PC-3 (cell line): ENCODE data around the gene C2CD5. TPM values are rescaled to one million over a fixed set of nuclear protein-coding genes. Genes with fewer than 3 reads are reported as not detected.

Source experiments
- ATAC-seq: fragments of 200-7000 bp; cut with Tn5 transposase; 2 replicates; pipeline ENCODE4 v1.9.1; 2020; ENCODE audit warnings: mild to moderate bottlenecking, moderate library complexity
- BruUV-seq: library from RNA; stranded (reverse); fragments of 400-500 nt; replicated peaks from 2 replicates; lab custom pipeline; 2021; lab: Mats Ljungman, UMichigan
- CTCF ChIA-PET: fragments of 300-600 bp; sonication (Branson Sonifier 250); formaldehyde crosslinking; loops from one replicate; lab custom pipeline; 2022; ENCODE audit warnings: antibody characterized with exemption; lab: Charles Lee
- POLR2A ChIA-PET: fragments of 300-600 bp; sonication (Branson Sonifier 250); formaldehyde crosslinking; loops from one replicate; lab custom pipeline; 2022; ENCODE audit warnings: antibody characterized with exemption; ENCODE audit not compliant: unreplicated experiment; lab: Charles Lee
- DNase-seq: peaks from one replicate; pipeline ENCODE4 v3.0.0-alpha.2; 2015
- H2AFZ ChIP-seq: fragments of 300-600 bp; sonication (generic); 2 replicates; pipeline ENCODE4 v1.6.0; 2016; ENCODE audit warnings: antibody characterized with exemption, low read length
- H3F3A ChIP-seq: fragments of 300-600 bp; sonication (generic); one replicate; pipeline ENCODE4 v1.6.0; 2017; ENCODE audit warnings: antibody characterized with exemption, low read length, control low read depth, mild to moderate bottlenecking; ENCODE audit not compliant: unreplicated experiment
- H3K27ac ChIP-seq: fragments of 300-600 bp; sonication (generic); 2 replicates; pipeline ENCODE4 v1.5.1; 2016; ENCODE audit warnings: mild to moderate bottlenecking, low read length
- H3K27me3 ChIP-seq: fragments of 300-600 bp; sonication (generic); 2 replicates; pipeline ENCODE4 v1.6.1; 2016; ENCODE audit warnings: low read length, mixed read lengths
- H3K36me3 ChIP-seq: fragments of 300-600 bp; sonication (generic); 2 replicates; pipeline ENCODE4 v1.6.1; 2016; ENCODE audit warnings: low read depth, mixed run types, low read length, mixed read lengths
- H3K4me1 ChIP-seq: fragments of 300-600 bp; sonication (generic); 2 replicates; pipeline ENCODE4 v1.5.1; 2016; ENCODE audit warnings: low read length; ENCODE audit not compliant: insufficient read depth
- H3K4me2 ChIP-seq: fragments of 300-600 bp; sonication (generic); 2 replicates; pipeline ENCODE4 v1.6.0; 2016; ENCODE audit warnings: low read length
- H3K4me3 ChIP-seq: fragments of 300-600 bp; sonication (generic); 2 replicates; pipeline ENCODE4 v1.5.1; 2016; ENCODE audit warnings: mild to moderate bottlenecking, low read length, mixed read lengths
- H3K79me2 ChIP-seq: fragments of 300-600 bp; sonication (generic); 2 replicates; pipeline ENCODE4 v1.6.1; 2017; ENCODE audit warnings: low read length, mixed read lengths
- H3K9ac ChIP-seq: fragments of 300-600 bp; sonication (generic); 2 replicates; pipeline ENCODE4 v1.6.0; 2016; ENCODE audit warnings: mild to moderate bottlenecking, low read length
- H3K9me2 ChIP-seq: fragments of 300-600 bp; sonication (generic); replicated peaks from 2 replicates; pipeline ENCODE4 v1.6.1; 2016; ENCODE audit warnings: mixed run types, low read length, mixed read lengths
- H3K9me3 ChIP-seq: fragments of 300-600 bp; sonication (generic); 2 replicates; pipeline ENCODE4 v1.6.1; 2016; ENCODE audit warnings: low read length, mixed read lengths
- H4K20me1 ChIP-seq: fragments of 300-600 bp; sonication (generic); 2 replicates; pipeline ENCODE4 v1.6.1; 2016; ENCODE audit warnings: low read length, mixed read lengths
- EZH2 ChIP-seq: fragments of 300-600 bp; sonication (generic); IDR thresholded peaks from one replicate; pipeline ENCODE4 v1.6.1; 2017; ENCODE audit warnings: antibody characterized with exemption, mild to moderate bottlenecking, low read length; ENCODE audit not compliant: unreplicated experiment
- EZH2phosphoT487 ChIP-seq: fragments of 300-600 bp; sonication (generic); IDR thresholded peaks from 2 replicates; pipeline ENCODE4 v1.6.1; 2018; ENCODE audit warnings: mild to moderate bottlenecking, antibody characterized with exemption, low read length, borderline replicate concordance
- intact Hi-C: fragments of 100-400 bp; cut with micrococcal nuclease; formaldehyde crosslinking; loops from 2 replicates; pipeline ENCODE4 v1.9.0; 2023
- total RNA-seq: library from RNA; depleted of rRNA; stranded (reverse); fragments of >200 nt; gene quantifications from 2 replicates; pipeline ENCODE4 v1.2.3, GENCODE V29; 2014
- TF ChIP-seq, protein P1 (sequence below): fragments of 300-600 bp; sonication (generic); conservative IDR thresholded peaks from 2 replicates; pipeline ENCODE4 v1.5.1; 2017; ENCODE audit warnings: antibody characterized with exemption, low read depth, mild to moderate bottlenecking, low read length

C2CD5 gene
- total RNA-seq, 1 experiment from 2014 or later, result 12.7 TPM

DNA sequence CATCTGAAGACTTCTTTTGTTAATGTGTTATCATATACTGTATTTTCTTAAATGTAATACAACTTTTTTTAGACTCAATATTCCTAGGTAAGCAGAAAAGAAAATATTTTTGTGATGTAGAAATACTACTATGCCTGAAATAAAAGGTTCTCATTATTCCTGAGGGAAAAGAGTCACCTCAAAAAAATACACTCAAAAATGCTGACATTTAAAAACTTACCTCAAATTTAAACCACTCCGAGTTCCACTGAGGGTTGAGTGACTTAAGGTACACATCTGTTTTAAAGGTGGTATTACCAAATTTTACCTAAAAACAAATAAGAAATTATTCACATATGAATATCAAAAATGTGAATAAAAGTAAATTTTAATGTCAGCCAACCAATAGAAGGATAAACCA lies 9.3 kb downstream of the C2CD5 start:
- H3K9me2 ChIP-seq, result no peaks in the 10 kb centered on the region
- BruUV-seq, result no TSS peak
- H3F3A ChIP-seq, result no peaks in the 10 kb centered on the region
- no peak overlapping the region for H2AFZ ChIP-seq
- H3K9ac ChIP-seq, result no peak overlapping the region
- H3K36me3 ChIP-seq, result peaks cover 20% of the 10 kb centered on the region
- POLR2A ChIA-PET, result no interaction called here
- TF ChIP-seq, protein P1, sequence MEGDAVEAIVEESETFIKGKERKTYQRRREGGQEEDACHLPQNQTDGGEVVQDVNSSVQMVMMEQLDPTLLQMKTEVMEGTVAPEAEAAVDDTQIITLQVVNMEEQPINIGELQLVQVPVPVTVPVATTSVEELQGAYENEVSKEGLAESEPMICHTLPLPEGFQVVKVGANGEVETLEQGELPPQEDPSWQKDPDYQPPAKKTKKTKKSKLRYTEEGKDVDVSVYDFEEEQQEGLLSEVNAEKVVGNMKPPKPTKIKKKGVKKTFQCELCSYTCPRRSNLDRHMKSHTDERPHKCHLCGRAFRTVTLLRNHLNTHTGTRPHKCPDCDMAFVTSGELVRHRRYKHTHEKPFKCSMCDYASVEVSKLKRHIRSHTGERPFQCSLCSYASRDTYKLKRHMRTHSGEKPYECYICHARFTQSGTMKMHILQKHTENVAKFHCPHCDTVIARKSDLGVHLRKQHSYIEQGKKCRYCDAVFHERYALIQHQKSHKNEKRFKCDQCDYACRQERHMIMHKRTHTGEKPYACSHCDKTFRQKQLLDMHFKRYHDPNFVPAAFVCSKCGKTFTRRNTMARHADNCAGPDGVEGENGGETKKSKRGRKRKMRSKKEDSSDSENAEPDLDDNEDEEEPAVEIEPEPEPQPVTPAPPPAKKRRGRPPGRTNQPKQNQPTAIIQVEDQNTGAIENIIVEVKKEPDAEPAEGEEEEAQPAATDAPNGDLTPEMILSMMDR, result no peak
- TF ChIP-seq EZH2phosphoT487, result no peak
- DNase-seq (no peak), ATAC-seq (no peak)
- no peak overlapping the region for H3K4me3 ChIP-seq
- CTCF ChIA-PET, result no interaction called here
- H3K4me2 ChIP-seq, result no peak overlapping the region
- intact Hi-C loops, result no loop called here
- no peak overlapping the region for H3K27ac ChIP-seq
- H3K27me3 ChIP-seq, result no peaks in the 10 kb centered on the region
- H3K79me2 ChIP-seq, result peaks cover 4% of the 10 kb centered on the region; the same call in 1 of the 2 replicates
- no peaks in the 10 kb centered on the region for H4K20me1 ChIP-seq
- peaks cover 4% of the 10 kb centered on the region; the same call in 1 of the 2 replicates for H3K4me1 ChIP-seq
- H3K9me3 ChIP-seq, result no peaks in the 10 kb centered on the region

DNA sequence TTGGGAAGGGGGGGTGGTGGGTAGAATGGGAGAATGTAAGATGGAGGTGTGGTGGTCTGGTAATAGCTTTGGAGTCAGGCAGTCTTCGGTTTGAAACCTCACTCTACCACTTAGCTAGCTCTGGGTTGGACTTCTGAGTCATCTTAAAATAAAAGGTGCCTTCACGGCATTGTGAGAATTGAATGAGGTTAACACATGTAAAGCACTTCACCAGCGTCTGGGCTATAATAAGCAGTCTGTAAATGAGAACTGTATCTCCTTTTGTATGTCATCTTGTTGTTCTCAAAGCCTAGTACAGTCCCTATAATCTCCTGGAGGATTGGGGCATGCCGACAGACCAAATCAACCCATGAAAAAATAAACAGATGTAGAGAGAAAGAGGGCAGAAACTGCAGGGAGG lies 11.2 kb downstream of the C2CD5 start:
- Histone ChIP-seq H3K4me3 (no peak overlapping the region), H2AFZ (no peak overlapping the region), H3K4me2 (no peak overlapping the region), H4K20me1 (no peaks in the 10 kb centered on the region), H3K27ac (no peak overlapping the region), H3K27me3 (no peaks in the 10 kb centered on the region), H3K4me1 (peaks cover 9% of the 10 kb centered on the region), H3K79me2 (no peaks in the 10 kb centered on the region; the same call in 1 of the 2 replicates), H3K9ac (no peak overlapping the region), H3K9me2 (no peaks in the 10 kb centered on the region), H3K36me3 (peaks cover 20% of the 10 kb centered on the region), H3K9me3 (no peaks in the 10 kb centered on the region), H3F3A (no peaks in the 10 kb centered on the region)
- no peak for DNase-seq
- ChIA-PET CTCF (no interaction called here), POLR2A (no interaction called here)
- TF ChIP-seq EZH2phosphoT487 (no peak), EZH2 (no peak)
- TF ChIP-seq, protein P1, result no peak
- ATAC-seq, result no peak
- no TSS peak for BruUV-seq
- intact Hi-C loops, result no loop called here

DNA sequence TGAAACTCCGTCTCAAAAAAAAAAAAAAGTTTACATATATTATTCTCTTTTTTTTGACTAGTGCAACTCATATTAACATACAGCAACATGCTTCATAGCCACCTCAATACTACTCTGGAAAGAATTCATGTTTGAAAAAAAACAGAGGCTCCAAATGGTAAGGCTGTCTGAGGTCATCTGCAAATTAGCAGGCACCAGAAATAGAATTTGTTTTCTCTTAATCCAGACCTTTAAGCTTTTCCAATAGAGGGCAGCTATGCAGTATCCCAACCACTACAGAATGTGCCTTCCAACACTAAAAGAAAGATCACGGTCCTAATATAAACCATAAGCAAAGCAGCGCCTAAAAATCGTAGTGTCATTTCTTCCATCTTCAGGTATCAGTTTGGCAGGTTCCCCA lies 12.0 kb downstream of the C2CD5 start:
- POLR2A ChIA-PET, result no interaction called here
- Histone ChIP-seq H3K4me2 (no peak overlapping the region), H3F3A (no peaks in the 10 kb centered on the region), H4K20me1 (no peaks in the 10 kb centered on the region), H3K79me2 (no peaks in the 10 kb centered on the region; the same call in 1 of the 2 replicates), H3K27me3 (no peaks in the 10 kb centered on the region), H3K4me1 (peaks cover 15% of the 10 kb centered on the region), H3K27ac (no peak overlapping the region), H2AFZ (no peak overlapping the region), H3K4me3 (no peak overlapping the region), H3K36me3 (peaks cover 20% of the 10 kb centered on the region), H3K9ac (no peak overlapping the region), H3K9me2 (no peaks in the 10 kb centered on the region), H3K9me3 (no peaks in the 10 kb centered on the region)
- no peak for TF ChIP-seq EZH2
- TF ChIP-seq, protein P1, result no peak
- TF ChIP-seq EZH2phosphoT487, result no peak
- no peak for DNase-seq
- no peak for ATAC-seq
- CTCF ChIA-PET, result no interaction called here
- intact Hi-C loops, result no loop called here
- BruUV-seq, result no TSS peak
